Measurements from ENCODE around the gene NR6A1.

DNA sequence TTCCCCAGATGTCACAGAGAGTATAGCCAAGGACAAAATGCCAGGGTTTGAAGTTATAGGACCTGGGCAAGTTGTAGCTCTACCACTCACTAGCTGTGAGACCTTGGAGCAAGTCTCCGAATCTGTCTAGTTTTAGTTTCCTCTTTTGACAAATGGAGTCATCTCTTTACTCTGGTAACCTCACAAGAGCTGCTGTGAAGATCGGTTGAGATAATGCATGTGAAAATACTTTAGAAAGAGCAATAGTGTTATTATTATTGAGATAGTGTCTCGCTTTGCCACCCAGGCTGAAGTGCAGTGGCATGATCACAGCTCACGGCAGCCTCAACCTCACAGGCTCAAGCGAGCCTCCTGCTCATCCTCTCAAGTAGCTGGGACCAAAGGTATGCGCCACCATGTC lies 146.0 kb downstream of the NR6A1 start:
- TF ChIP-seq RFX5 (IDR thresholded peaks at IDR 0.05; ENCODE audit: low read depth, low read length): no peak
- TF ChIP-seq CTCF (CRISPR knock-in tag; IDR thresholded peaks at IDR 0.05): no peak
- TF ChIP-seq, protein P1, sequence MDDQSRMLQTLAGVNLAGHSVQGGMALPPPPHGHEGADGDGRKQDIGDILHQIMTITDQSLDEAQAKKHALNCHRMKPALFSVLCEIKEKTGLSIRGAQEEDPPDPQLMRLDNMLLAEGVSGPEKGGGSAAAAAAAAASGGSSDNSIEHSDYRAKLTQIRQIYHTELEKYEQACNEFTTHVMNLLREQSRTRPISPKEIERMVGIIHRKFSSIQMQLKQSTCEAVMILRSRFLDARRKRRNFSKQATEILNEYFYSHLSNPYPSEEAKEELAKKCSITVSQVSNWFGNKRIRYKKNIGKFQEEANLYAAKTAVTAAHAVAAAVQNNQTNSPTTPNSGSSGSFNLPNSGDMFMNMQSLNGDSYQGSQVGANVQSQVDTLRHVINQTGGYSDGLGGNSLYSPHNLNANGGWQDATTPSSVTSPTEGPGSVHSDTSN (CRISPR knock-in tag; IDR thresholded peaks at IDR 0.05; ENCODE audit: borderline replicate concordance): no peak
- no peak for TF ChIP-seq ZNF687 (CRISPR knock-in tag; IDR thresholded peaks at IDR 0.05)
